Activated T-helper 1 cell treated with anti-CD3 and anti-CD28 coated beads, Interleukin-2, amount 50 U/mL, for 16 hours (primary cell): ENCODE data around the gene RAI1.

Experiments
- DNase-seq, 2 donors: peaks; one replicate each; pipeline ENCODE4 v3.0.0-alpha.2; 2020; ENCODE audit warnings: low read depth in 1 of 2, low spot score in 1 of 2

RAI1 gene

GRCh38 chr17:17824783-17825614 is 143.7 kb downstream of the RAI1 start:
- DNase-seq: no peak

DNA sequence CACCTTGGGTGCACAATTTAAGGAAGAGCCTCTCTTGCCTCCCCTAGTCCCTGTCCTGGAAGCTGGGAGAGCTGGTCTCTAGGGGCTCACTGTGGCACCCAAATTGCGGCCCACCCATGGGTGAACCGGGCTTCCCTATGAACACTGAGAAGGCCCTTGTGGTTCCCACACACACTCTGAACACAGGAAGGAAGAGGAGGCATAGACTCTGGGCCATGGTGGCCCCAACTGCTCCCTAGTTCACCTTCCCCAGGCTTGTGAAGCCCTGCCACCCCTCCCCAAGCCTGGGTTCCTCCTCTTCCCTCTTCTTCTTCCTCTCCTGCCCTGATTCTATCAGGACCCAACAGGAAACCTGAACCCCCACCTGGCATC is 145.1 kb downstream of the RAI1 start:
- DNase-seq: no peak

GRCh38 chr17:17826942-17827785 is 145.9 kb downstream of the RAI1 start:
- DNase-seq: no peak

- DNase-seq: no peak
Observed at GRCh38 chr17:17827826-17828621, 146.8 kb downstream of the RAI1 start.

GRCh38 chr17:17830269-17830567 is 149.0 kb downstream of the RAI1 start:
- DNase-seq: no peak

DNA sequence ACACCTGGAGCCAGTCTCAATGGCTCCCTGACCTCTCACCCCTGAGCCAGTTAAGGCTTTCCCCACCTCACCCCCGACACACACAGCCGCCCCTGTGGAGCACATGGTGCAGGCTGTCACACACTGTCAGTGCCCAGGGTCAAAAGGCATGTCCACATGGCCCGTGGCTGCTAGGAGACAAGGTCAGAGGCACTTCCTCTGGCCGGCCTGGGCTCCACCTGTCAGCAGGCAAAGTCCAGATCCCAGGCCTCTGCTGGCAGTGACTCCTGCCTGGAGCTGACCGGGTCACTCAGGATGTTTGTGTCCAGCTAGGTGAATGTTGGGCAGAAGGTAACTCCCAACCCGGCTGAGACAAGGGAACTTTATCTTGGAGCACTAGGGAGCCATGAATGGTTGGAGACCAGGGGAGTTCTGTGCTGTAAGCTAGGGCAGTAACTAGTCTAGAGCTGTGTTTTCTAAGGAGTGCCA is 149.5 kb downstream of the RAI1 start:
- DNase-seq: no peak

DNA sequence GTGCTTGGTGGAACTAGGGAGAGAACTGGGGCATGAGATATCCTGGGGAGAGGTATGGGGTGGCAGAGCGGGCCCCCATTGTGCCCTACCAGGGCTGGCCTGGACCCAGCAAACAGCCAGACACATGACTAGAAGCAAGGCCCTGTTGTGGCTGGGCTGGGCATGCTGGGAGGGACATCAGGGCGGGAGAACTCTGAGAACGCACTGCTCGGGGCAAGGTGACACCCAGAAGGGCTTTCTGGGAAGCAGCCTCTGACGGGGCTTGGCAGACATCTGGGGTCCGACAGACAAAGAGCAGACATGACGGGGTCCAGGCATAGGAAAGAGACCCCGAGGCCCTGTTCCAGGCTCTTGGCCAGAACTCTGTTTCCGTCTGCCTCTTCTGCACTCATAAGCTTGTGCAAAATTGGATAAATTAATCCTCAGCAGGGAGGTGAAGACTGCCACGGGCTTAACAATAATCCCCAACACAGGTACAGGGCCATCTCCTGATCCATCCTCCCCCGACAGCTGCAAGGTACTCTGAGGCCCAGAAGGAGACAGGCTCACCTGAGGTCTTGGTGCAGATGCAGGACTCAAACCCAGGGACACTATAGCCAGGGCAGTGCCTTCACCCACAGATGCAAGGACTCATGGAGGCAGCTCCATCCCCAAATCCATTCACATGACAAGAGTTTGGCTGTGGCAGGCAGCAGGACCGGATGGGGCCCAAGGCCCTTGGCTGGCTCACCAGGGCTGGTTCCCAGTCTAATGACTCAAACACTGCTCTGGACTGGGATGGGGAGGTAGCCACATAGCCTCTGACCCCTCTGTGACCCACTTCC is 150.2 kb downstream of the RAI1 start:
- no peak for DNase-seq

- DNase-seq: no peak
Observed at GRCh38 chr17:17832032-17832363, 150.7 kb downstream of the RAI1 start.

- DNase-seq: no peak
Observed at GRCh38 chr17:17833658-17834357, 152.6 kb downstream of the RAI1 start.

DNA sequence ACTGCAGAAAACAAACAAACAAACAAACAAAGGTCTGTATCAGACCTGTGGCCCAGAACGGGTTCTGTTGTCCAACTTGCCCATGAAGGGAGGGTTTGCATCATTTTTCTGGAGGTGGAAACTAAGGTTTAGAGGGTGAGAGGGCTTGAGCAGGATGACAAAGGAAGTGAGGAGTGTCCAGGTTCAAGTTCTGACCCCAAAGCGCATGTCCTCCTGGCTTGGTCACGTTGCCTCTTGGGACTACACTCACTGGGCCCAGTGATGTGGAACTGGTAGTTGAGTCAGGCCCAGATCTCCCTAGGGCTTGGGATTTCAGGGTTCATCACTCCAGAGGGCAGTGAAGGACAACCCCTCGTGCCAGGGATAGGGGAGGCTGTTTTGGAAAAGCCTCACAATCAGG is 153.7 kb downstream of the RAI1 start:
- DNase-seq: no peak

DNA sequence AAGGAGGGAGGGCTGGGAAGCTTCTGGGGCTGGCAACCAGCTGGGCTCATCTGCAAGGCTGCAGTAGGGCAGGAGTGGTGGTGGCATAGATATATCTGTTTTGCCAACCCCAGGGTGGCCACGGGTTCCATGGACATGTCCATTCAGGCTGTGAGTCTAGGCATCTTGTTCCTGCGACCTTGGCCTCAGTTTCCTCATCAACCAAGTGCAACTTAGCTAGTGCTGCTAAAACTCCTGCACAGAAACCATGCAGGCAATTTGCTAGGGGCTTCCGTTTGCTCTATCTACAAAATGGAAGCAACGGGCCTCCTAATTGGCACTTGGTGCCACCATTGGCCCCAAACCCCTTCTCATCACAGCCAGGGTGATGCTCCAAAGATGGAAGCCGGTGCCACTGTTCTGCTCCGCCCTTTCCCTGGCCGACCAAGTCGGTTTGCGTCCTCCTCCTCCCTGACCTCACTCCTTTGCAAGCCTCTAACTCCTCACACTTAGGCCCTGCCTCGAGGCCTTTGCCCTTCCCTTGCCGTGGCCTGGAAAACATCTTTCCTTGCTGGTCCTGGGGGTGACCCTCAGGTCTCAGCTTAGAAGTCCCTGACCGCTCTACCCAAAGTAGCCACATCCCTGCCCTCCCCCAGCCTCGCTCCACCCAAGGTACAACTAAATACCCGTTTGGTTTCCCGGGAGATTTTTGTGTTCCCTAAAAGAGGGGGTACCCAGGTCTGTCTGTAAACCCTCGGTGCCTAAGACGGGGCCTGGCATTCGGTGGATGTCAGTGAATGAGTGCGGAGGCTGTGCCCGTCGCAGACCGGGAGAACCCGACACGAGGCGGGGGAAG is 154.4 kb downstream of the RAI1 start:
- no peak for DNase-seq

- peak; percentile 95 for DNase-seq
Observed at GRCh38 chr17:17836250-17836817, 155.1 kb downstream of the RAI1 start.

- peak in 1 of 2 donors; percentile 48 for DNase-seq
Observed at GRCh38 chr17:17836818-17837379, 155.6 kb downstream of the RAI1 start, which contains the start of gene SREBF1. SREBF1 (minus strand) TSS chr17:17836986; CDS start chr17:17836817, 169 bp downstream.

DNA sequence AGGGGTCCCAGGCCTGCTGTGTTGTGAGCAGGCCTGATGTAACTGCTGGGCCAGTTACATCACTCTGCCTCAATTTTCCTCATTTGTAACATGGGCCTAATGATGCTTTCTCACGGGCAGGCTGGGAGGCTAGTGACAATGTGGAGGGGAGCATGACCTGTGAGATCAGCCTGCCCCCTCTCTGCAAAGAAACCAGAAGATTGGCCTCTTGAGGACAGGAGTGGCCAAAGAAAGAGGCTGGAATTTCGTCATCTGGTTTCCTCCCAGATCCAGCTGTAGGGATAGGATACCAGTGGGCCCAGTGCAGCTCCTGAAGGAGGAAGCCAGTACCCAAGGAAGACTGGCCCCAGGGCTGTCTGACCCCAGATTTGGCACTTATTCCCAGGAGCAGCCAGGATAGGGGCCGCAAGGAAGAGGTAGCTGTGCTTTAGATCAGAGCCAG is 156.1 kb downstream of the RAI1 start:
- DNase-seq: no peak

DNA sequence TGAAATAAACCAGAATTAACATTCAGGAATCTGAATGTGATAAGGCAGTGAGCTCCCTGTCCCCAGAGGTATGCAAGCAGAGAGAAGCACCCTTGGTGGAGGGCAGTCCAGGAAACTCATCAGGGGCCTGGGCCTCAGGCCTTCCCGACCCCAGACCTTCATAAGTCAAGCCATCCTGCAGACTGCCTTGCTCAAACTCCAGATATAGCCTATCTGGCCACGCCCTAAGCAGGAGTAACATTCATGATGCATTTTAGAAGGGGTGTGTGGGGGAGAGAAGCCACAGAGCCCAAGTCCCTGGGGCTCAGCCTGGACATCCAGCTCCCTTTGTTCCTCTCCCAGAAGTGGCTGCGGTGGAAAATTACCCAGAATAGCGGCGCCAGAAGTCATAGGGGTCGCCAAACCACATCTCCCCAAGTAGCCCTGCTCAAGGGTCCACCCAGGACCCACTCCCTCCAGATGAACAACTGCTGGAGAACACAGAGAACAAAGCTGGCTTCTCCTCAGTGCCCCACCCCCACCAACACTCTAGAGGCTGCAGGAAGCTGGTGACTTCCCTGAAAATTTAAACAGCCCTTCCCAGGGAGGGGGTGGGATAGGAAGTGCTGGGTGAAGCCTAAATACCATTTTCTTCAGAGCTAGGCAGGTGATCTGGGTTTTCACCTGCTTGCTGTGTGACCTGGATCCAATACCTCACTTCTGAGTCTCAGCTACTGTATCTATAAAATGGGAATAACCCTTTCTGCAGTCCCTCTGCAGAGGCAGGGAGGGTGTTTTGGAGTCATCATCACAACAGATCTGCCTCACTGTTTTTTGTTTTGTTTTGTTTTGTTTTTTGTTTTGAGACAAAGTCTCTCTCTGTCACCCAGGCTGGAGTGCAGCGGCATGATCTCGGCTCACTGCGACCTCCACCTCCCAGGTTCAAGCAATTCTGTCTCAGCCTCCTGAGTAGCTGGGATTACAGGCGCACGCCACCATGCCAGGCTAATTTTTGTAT is 157.0 kb downstream of the RAI1 start:
- no peak for DNase-seq

GRCh38 chr17:17839791-17840707 is 158.8 kb downstream of the RAI1 start:
- DNase-seq: peak; percentile 44 to 71
